Measurements from ENCODE around the gene AUTS2. TPM values are rescaled to one million over a fixed set of nuclear protein-coding genes. Genes with fewer than 3 reads are reported as not detected.

The AUTS2 gene
- total and polyA plus RNA-seq, 2 of the 8 experiments (the other 6 are each of a cell fraction or from before 2014, with no cell fraction given), result 25.9 to 101 TPM

DNA sequence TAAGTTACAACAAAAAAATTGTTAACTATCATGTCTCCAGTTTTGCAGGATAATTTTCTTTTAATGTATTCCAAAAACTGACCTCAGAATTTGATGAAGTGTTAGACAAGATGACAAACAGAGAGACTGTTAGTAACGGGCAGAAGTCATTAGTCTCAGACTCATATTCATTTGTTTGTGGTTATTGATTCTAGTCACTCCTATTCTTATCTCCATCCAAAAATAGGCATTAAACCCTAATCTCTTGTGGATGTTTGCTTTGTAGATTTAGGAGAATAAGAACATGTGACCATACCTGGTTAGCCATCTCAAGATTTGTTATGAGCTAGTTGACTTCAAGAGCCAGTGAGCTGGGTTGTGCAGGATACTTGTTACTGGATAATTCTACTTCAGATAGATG is 261.1 kb downstream of the AUTS2 start (continued):
- no peak for TF ChIP-seq ATF2 (IDR thresholded peaks at IDR 0.05; ENCODE audit: low read length)
- TF ChIP-seq CBX8 (IDR thresholded peaks at IDR 0.05; ENCODE audit: borderline replicate concordance, low read depth, low read length), result no peak
- TF ChIP-seq MAX (IDR thresholded peaks at IDR 0.05), result no peak
- TF ChIP-seq GABPA (IDR thresholded peaks at IDR 0.05; ENCODE audit: borderline replicate concordance, insufficient read depth, low read length), result no peak
